ENCODE measurements around the gene GDPD5. TPM values are rescaled to one million over a fixed set of nuclear protein-coding genes. Genes with fewer than 3 reads are reported as not detected.

The GDPD5 gene
- total RNA-seq, 1 donor from 2014 or later = 14.5 TPM

GRCh38 chr11:75465701-75466531 lies 59.8 kb downstream of the GDPD5 start:
- no peak overlapping the region for H3K27ac Mint-ChIP-seq
- H3K4me1 Mint-ChIP-seq = no peaks in the 10 kb centered on the region
- no peaks in the 10 kb centered on the region for H3K36me3 Mint-ChIP-seq (ENCODE audit: low read depth)
- no peak overlapping the region for H3K4me3 Mint-ChIP-seq
- no peak for DNase-seq
- intact Hi-C loops (cut with micrococcal nuclease) = no loop called here
- H3K9me3 Mint-ChIP-seq = no peaks in the 10 kb centered on the region
- H3K27me3 Mint-ChIP-seq = peaks cover under 1% of the 10 kb centered on the region

DNA sequence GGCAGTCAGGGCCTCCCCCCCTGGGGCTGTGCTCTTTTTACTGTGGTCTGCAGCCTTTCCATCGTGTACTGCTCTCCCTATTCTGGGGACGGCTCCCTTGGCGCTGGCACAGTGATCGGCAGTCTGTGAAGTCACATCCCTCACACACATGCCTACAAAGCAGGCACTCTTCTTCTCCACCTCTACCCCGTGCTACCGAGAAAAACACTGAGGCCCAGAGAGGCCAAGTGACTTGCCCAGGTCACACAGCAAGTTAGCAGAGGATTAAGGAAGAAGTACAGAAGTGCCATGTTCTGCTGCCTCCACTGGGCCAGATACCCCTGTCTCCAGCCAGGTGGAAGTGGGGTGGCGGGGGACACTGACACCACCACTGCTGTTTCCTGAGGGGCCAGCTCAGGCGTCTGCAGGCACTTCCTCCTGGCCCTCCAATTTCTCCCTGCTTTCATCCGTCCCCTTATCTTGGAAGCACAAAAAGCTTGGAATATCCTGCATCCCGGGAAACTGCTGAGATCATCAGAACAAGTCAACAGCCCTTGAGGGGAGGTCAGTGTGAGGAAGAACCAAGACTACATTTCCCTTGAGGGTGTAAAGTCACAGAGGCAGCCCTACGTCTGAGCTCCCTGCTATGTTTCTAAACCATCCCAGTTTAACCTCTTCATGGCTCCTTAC lies 62.5 kb downstream of the GDPD5 start:
- DNase-seq = no peak
- no peaks in the 10 kb centered on the region for H3K27me3 Mint-ChIP-seq
- intact Hi-C loops (cut with micrococcal nuclease) = no loop called here
- H3K27ac Mint-ChIP-seq = no peak overlapping the region
- no peaks in the 10 kb centered on the region for H3K4me1 Mint-ChIP-seq
- no peaks in the 10 kb centered on the region for H3K36me3 Mint-ChIP-seq (ENCODE audit: low read depth)
- no peaks in the 10 kb centered on the region for H3K9me3 Mint-ChIP-seq
- H3K4me3 Mint-ChIP-seq = no peak overlapping the region

DNA sequence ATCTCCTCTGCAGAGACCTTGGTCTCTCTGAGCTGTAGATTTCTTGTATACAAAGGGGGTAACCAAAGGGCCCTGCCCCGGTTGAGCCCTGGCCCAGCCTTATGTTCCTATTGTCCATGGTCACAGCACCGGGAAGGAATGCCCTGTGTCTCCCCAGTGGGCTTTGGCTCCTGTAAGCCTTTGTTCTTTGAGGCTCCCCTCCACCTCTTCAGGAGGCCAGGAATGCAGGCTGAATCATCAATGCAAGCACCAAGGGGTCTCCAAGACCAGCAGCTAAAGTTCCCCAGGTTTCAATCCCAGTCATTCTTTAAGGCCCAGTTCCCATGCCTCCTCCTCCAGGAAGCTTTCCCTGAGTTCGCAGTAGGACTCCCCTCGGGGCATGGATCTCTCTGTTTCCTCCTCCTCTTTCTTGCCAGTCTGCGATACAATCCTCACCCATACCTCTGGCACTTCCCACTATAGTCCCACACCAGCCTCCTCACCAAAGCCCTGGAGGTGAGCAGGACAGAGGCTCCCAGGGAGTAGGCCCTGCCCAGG lies 63.6 kb downstream of the GDPD5 start:
- no peak for DNase-seq
- H3K9me3 Mint-ChIP-seq = no peaks in the 10 kb centered on the region
- H3K27me3 Mint-ChIP-seq = no peaks in the 10 kb centered on the region
- H3K4me1 Mint-ChIP-seq = no peaks in the 10 kb centered on the region
- H3K27ac Mint-ChIP-seq = no peak overlapping the region
- no peak overlapping the region for H3K4me3 Mint-ChIP-seq
- H3K36me3 Mint-ChIP-seq (ENCODE audit: low read depth) = no peaks in the 10 kb centered on the region
- intact Hi-C loops (cut with micrococcal nuclease) = no loop called here

- intact Hi-C loops (cut with micrococcal nuclease) = no loop called here
- no peaks in the 10 kb centered on the region for H3K36me3 Mint-ChIP-seq (ENCODE audit: low read depth)
- H3K9me3 Mint-ChIP-seq = no peaks in the 10 kb centered on the region
- H3K27me3 Mint-ChIP-seq = no peaks in the 10 kb centered on the region
- H3K27ac Mint-ChIP-seq = no peak overlapping the region
- no peaks in the 10 kb centered on the region for H3K4me1 Mint-ChIP-seq
- no peak for DNase-seq
- no peak overlapping the region for H3K4me3 Mint-ChIP-seq
Observed at GRCh38 chr11:75461151-75461550, 64.6 kb downstream of the GDPD5 start.

GRCh38 chr11:75456596-75457183 lies 69.1 kb downstream of the GDPD5 start:
- H3K4me3 Mint-ChIP-seq = no peak overlapping the region
- intact Hi-C loops (cut with micrococcal nuclease) = no loop called here
- H3K27me3 Mint-ChIP-seq = no peaks in the 10 kb centered on the region
- H3K36me3 Mint-ChIP-seq (ENCODE audit: low read depth) = no peaks in the 10 kb centered on the region
- no peak overlapping the region for H3K27ac Mint-ChIP-seq
- no peaks in the 10 kb centered on the region for H3K9me3 Mint-ChIP-seq
- DNase-seq = no peak
- no peaks in the 10 kb centered on the region for H3K4me1 Mint-ChIP-seq

DNA sequence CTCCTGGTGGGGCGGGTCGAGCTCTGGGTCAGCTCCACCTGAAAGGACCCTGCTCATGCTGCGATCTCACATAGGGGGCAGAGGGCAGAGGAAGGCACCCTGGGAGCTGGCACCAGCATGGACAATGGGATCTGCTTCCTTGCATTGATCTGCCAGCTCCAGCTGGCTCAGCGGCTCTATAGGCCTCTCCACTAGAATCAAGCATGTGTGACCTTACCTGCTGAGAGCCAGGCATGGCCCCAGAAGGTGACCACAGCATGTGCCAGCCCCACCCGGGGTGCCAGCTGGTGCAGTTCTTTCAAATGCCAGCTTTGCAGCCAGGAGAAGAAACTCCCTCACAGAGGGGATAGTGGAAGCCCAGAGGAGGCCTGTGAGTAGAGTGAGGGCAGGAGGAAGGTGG lies 70.8 kb downstream of the GDPD5 start:
- DNase-seq = no peak
- Mint-ChIP-seq H3K4me3 (no peak overlapping the region), H3K27ac (no peak overlapping the region), H3K4me1 (no peaks in the 10 kb centered on the region), H3K9me3 (no peaks in the 10 kb centered on the region), H3K27me3 (no peaks in the 10 kb centered on the region), H3K36me3 (ENCODE audit: low read depth) (no peaks in the 10 kb centered on the region)
- intact Hi-C loops (cut with micrococcal nuclease) = no loop called here

DNA sequence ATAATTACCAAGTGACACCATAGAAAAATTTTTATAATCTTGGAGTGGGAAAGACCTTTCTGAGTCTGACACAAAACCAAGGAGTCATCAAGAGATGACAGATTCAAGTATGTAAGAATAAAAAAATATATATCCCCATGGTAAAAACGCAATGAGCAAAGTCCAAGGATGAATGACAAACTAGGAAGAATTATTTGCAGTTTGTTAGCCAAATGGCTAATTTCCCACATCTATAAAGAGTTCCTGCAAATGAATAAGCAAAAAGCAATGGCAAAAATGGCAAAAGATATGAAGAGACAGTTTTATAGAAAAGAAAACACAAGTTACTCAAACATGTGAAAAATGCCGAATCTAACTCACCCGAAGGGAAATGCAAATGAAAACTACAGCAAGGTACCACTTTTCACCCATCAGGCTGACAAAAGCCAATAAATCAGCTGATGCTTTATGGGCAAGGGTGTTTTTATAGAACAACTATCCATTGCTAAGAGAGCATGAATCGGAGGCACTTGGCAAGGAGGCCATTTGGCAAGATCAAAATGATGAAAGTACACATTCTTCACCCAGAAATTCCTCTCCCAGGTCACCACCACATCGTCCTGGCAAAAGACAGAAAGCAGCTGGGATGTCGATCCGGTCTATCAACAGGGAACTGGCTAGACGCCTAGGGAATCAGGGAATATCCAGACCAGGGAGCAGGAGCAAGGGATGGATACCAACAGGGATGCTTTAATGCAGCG lies 71.7 kb downstream of the GDPD5 start:
- no peak for DNase-seq
- H3K4me1 Mint-ChIP-seq = no peaks in the 10 kb centered on the region
- intact Hi-C loops (cut with micrococcal nuclease) = no loop called here
- no peaks in the 10 kb centered on the region for H3K9me3 Mint-ChIP-seq
- H3K27ac Mint-ChIP-seq = no peak overlapping the region
- H3K27me3 Mint-ChIP-seq = no peaks in the 10 kb centered on the region
- no peak overlapping the region for H3K4me3 Mint-ChIP-seq
- no peaks in the 10 kb centered on the region for H3K36me3 Mint-ChIP-seq (ENCODE audit: low read depth)

DNA sequence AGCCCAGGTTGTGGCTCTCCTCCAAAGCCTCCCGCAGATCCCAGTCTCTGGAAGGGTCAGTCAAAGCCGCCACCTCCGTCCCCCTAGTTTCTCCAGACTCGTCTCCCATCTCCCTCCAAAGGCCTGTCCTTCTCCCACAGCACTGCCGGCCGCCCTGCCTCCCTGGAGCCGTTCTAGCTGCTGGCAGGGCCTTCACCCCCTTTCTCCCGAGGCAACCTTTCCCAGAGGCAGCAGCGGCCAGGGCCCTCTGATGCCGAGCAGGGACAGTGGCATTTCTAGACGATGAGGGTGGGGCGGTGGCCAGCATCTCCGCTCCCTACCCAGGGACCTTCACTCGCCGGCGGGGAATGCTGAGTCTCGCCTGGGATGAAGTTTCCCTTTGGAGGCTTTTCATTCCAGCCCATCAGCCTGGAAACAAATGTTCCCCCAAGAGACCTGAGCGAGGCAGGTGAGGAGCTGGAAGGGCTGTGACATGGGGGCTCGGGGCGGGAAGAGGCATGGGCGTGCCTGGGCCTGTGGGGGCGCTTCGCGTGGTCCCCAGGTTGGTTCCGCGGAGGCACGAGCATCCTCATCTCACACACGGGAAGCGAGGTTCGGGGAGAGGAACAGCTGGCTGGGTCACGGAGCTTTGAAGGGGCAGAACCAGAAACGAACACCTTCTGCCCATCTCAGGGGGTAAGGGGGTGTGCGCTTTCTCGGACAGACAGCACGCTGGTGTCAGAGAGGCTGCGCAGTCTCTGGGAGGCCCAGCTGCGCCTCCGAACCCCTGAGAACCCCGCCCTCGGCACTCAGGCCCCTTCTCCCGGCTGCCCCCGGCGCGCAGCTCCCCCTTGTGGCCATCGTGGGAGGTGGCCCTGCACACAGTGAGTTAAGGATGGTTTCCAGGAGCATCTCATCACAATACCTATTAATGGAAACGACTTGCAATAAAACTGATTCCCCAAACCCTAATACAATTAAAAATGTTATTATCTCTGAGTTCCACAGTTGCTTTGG lies 74.6 kb downstream of the GDPD5 start:
- intact Hi-C loops (cut with micrococcal nuclease) = no loop called here
- DNase-seq = peak; percentile 82
- Mint-ChIP-seq H3K9me3 (no peaks in the 10 kb centered on the region), H3K27me3 (no peaks in the 10 kb centered on the region), H3K27ac (no peak overlapping the region), H3K36me3 (ENCODE audit: low read depth) (no peaks in the 10 kb centered on the region), H3K4me1 (no peaks in the 10 kb centered on the region), H3K4me3 (no peak overlapping the region)

DNA sequence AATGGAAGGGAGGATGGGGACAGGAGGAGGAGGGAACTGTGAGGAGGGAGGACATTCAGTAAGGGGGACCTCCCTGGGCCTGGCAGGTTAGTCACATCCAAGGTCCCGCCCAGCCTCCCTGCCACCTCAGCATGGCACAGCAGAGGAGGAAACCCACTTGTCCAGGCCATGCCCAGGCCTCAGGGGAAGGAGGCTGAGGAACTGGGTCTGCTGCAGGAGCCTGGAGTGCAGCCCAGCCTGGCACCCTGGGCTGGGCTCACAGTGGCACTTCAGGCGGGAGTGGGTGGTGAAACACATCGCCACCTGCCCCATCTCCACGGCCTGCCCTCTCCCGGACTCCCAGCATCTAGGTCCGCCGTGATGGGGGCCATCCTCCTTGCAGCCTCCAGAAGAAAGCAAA lies 75.5 kb downstream of the GDPD5 start:
- no peaks in the 10 kb centered on the region for H3K9me3 Mint-ChIP-seq
- no peak overlapping the region for H3K27ac Mint-ChIP-seq
- intact Hi-C loops (cut with micrococcal nuclease) = no loop called here
- no peaks in the 10 kb centered on the region for H3K4me1 Mint-ChIP-seq
- no peaks in the 10 kb centered on the region for H3K36me3 Mint-ChIP-seq (ENCODE audit: low read depth)
- DNase-seq = no peak
- peaks cover under 1% of the 10 kb centered on the region for H3K27me3 Mint-ChIP-seq
- H3K4me3 Mint-ChIP-seq = no peak overlapping the region

- no peaks in the 10 kb centered on the region for H3K36me3 Mint-ChIP-seq (ENCODE audit: low read depth)
- H3K9me3 Mint-ChIP-seq = no peaks in the 10 kb centered on the region
- no peak overlapping the region for H3K27ac Mint-ChIP-seq
- H3K27me3 Mint-ChIP-seq = peaks cover 2% of the 10 kb centered on the region
- no peak for DNase-seq
- H3K4me1 Mint-ChIP-seq = no peaks in the 10 kb centered on the region
- intact Hi-C loops (cut with micrococcal nuclease) = no loop called here
- no peak overlapping the region for H3K4me3 Mint-ChIP-seq
Observed at GRCh38 chr11:75449776-75450175, 76.0 kb downstream of the GDPD5 start.

GRCh38 chr11:75449271-75449670 lies 76.5 kb downstream of the GDPD5 start:
- peaks cover 2% of the 10 kb centered on the region for H3K27me3 Mint-ChIP-seq
- no peaks in the 10 kb centered on the region for H3K4me1 Mint-ChIP-seq
- H3K9me3 Mint-ChIP-seq = no peaks in the 10 kb centered on the region
- no peak overlapping the region for H3K4me3 Mint-ChIP-seq
- H3K27ac Mint-ChIP-seq = no peak overlapping the region
- no peak for DNase-seq
- H3K36me3 Mint-ChIP-seq (ENCODE audit: low read depth) = no peaks in the 10 kb centered on the region
- intact Hi-C loops (cut with micrococcal nuclease) = no loop called here

DNA sequence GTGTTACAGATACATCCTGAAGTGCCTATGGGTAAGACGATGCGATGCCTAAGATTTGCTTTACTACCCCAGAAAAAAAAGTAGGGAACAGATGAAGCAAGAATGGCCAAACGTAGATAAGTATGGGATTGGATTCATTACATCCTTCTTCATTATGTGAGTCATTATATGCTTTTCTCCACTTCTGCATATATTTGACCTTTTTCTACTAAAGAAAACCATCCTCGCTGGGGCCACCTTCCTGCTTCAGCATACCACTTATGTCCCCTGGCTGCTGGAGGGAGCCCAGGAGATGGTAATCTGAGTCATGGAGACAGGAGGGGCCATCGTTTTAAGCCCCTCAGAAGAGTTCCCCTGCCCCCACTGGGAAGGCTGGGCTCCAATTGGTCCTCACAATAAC lies 78.3 kb downstream of the GDPD5 start:
- no peak for DNase-seq
- no peak overlapping the region for H3K4me3 Mint-ChIP-seq
- intact Hi-C loops (cut with micrococcal nuclease) = no loop called here
- no peaks in the 10 kb centered on the region for H3K4me1 Mint-ChIP-seq
- H3K36me3 Mint-ChIP-seq (ENCODE audit: low read depth) = no peaks in the 10 kb centered on the region
- no peaks in the 10 kb centered on the region for H3K9me3 Mint-ChIP-seq
- H3K27ac Mint-ChIP-seq = no peak overlapping the region
- H3K27me3 Mint-ChIP-seq = peaks cover 2% of the 10 kb centered on the region
